GM10248 (cell line): Measurements from ENCODE around the gene MSH3.

ENCODE experiments used
- CTCF ChIA-PET: fragments of 300-600 bp; sonication (Branson Sonifier 250); formaldehyde crosslinking; extraction: SDS; loops from one replicate; lab custom pipeline; 2021; ENCODE audit warnings: antibody characterized with exemption; lab: Yijun Ruan, JAX
- POLR2A ChIA-PET: fragments of 350-650 bp; sonication (Branson Sonifier 250); formaldehyde crosslinking; extraction: SDS; loops from one replicate; lab custom pipeline; 2020; ENCODE audit warnings: antibody characterized with exemption; lab: Yijun Ruan, JAX
- DNase-seq: peaks from one replicate; pipeline ENCODE4 v3.0.0; 2012; ENCODE audit errors: extremely low spot score
- TF ChIP-seq, protein P1 (sequence below): IDR thresholded peaks from 2 replicates; pipeline ENCODE4 v1.5.1; 2012; ENCODE audit warnings: mild to moderate bottlenecking, low read depth; ENCODE audit errors: extremely low read depth, missing control alignments, control extremely low read depth

MSH3 gene

DNA sequence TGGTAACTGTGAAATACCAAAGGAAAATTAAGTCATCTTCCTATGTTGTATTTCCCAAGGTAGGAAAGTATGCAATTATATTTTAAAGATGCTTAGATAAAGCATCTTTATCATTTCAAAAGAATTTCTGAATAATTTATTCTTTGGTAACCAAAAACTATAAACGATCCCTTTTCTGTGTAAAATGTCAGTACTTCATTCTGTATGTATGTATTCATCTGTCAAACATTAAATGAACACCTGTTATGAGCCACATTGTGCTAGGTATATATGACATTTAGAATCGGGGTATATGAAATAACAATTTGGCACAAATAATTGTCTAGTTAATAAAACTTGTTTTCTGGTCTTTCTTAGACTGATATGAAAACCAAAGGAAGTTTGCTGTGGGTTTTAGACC lies 89.7 kb downstream of the MSH3 start:
- DNase-seq, result no peak
- TF ChIP-seq, protein P1, sequence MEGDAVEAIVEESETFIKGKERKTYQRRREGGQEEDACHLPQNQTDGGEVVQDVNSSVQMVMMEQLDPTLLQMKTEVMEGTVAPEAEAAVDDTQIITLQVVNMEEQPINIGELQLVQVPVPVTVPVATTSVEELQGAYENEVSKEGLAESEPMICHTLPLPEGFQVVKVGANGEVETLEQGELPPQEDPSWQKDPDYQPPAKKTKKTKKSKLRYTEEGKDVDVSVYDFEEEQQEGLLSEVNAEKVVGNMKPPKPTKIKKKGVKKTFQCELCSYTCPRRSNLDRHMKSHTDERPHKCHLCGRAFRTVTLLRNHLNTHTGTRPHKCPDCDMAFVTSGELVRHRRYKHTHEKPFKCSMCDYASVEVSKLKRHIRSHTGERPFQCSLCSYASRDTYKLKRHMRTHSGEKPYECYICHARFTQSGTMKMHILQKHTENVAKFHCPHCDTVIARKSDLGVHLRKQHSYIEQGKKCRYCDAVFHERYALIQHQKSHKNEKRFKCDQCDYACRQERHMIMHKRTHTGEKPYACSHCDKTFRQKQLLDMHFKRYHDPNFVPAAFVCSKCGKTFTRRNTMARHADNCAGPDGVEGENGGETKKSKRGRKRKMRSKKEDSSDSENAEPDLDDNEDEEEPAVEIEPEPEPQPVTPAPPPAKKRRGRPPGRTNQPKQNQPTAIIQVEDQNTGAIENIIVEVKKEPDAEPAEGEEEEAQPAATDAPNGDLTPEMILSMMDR, result no peak
- POLR2A ChIA-PET, result no interaction called here
- CTCF ChIA-PET, result no interaction called here

DNA sequence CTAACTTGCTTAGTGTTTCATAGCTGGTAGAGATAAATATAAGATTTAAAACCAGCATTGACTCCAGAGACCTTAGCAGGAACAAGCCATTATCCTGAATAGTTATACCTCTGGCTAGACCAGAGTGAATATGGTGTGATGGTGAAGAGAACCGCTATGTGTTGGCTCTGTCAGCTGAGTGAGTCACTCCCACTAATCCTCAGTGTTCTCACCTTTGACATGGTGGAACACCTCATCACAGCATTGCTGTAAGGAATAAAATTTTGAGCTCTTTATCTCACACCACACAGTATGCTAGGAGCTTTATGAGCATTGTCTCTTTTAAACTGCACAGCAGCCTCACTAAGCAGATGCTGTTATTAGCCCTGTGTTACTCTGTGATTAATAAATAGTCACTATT lies 91.0 kb downstream of the MSH3 start:
- no peak for DNase-seq
- TF ChIP-seq, protein P1, result no peak
- ChIA-PET CTCF (interaction anchor here (1.2 kb wide), 1 partner anchor 13 kb away, joined by 3 read pairs; no protein-coding TSS in a partner anchor), POLR2A (no interaction called here)

DNA sequence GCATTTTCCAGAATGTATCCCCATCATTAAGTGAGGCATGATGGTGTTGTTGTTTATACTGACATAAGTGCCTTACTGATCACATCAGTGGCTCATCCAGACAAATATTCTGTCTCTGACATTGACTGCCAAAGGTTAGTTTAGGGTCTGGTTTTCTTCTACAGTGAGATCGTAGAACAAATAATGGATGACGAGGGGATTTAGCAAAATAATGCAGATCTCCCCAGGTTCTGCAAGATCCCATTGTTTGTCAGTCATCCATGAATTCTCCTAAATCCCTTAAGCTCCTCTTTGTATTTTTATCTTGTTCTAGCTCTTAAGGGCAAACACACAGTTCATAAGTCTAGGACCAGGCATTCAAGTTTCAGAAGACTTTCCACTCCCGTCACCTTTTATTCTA lies 93.5 kb downstream of the MSH3 start:
- CTCF ChIA-PET, result no interaction called here
- DNase-seq, result no peak
- TF ChIP-seq, protein P1, result no peak
- POLR2A ChIA-PET, result no interaction called here

DNA sequence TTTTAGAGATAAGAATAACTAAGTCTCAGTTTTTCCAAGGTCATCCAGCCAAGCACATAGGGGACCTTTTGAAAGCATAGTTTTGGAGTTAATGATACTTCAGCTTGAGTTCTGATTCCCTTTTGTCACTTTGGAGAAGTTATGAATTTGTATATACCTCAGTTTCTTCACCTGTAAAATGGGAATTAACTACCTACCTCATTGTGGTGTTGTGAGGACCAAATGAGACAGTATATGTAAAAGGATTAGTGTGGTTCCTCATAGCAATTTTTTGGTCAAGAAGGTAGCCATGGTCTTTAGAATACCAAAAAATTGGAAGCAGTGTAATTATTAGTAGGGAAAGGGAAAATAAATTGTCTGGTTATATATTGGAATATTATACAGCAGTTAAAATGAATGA lies 98.0 kb downstream of the MSH3 start:
- TF ChIP-seq, protein P1, result no peak
- ChIA-PET CTCF (no interaction called here), POLR2A (no interaction called here)
- DNase-seq, result no peak

DNA sequence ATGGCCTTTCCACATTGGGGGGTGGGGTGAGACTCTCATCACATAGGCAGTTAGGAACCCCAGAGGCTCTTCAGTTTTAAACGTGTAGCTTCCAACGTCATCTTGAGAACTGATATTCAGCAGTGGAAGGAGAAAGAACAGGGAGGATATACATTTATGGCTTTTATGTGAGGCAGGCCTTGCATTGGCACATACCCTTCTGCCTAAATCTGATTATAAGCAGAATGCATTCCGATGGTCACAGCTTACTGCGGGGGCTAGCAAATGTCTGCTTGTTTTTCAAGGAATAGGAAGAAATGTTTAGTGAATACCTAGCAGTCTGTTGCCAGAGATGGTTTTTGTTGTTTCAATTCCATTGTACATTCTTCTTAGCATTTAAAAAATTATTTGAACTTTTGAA lies 99.3 kb downstream of the MSH3 start:
- no peak for DNase-seq
- ChIA-PET CTCF (interaction anchor here (1.2 kb wide), 1 partner anchor 9 kb away, joined by 3 read pairs; no protein-coding TSS in a partner anchor), POLR2A (no interaction called here)
- TF ChIP-seq, protein P1, result no peak

DNA sequence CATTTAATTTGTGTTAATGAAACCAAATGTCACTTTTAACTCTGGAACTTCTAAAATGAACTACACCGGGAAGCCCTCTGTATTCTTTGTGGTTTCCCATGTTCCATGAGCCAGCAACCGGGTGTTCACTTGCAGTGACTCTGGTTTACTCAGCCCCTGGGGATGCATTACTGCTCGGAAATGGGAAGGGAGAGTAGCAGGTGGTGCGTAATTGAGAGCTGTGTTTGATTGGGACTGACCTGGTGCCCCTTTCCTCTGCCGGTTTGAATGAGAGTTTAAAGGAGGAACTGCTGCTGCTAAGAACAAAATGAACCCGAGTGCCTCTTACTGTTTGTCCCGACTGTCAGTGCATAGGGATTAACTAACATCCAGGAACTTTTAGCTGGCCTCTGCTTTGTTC lies 100.4 kb downstream of the MSH3 start:
- CTCF ChIA-PET, result interaction anchor here (1.2 kb wide), 1 partner anchor 83 kb away, joined by 3 read pairs; no protein-coding TSS in a partner anchor
- TF ChIP-seq, protein P1, result no peak
- no peak for DNase-seq
- POLR2A ChIA-PET, result no interaction called here
